H9 (cell line): ENCODE measurements around the gene PIP4P1. TPM values are rescaled to one million over a fixed set of nuclear protein-coding genes. Genes with fewer than 3 reads are reported as not detected.

ENCODE experiments used
- DNase-seq: peaks from one replicate; pipeline ENCODE4 v3.0.0-alpha.2; 2017
- H2AFZ ChIP-seq: one replicate; pipeline ENCODE4 v1.6.1; 2013; ENCODE audit warnings: mild to moderate bottlenecking, low read length, control low read depth, moderate library complexity
- H2AK5ac ChIP-seq: 2 replicates; pipeline ENCODE4 v1.6.1; 2013; ENCODE audit warnings: low read length, control low read depth, mixed read lengths; ENCODE audit not compliant: insufficient read length
- H2BK120ac ChIP-seq: one replicate; pipeline ENCODE4 v1.6.1; 2013; ENCODE audit warnings: low read depth, mild to moderate bottlenecking, low read length, control low read depth, inconsistent platforms; ENCODE audit not compliant: poor library complexity, severe bottlenecking
- H2BK12ac ChIP-seq: 2 replicates; pipeline ENCODE4 v1.6.1; 2013; ENCODE audit warnings: low read length, control low read depth, mixed read lengths, low read depth; ENCODE audit not compliant: insufficient read length
- H2BK15ac ChIP-seq: 2 replicates; pipeline ENCODE4 v1.6.1; 2013; ENCODE audit warnings: low read depth, low read length, control low read depth
- H2BK20ac ChIP-seq: one replicate; pipeline ENCODE4 v1.6.1; 2013; ENCODE audit warnings: low read depth, mild to moderate bottlenecking, low read length, control low read depth, inconsistent platforms; ENCODE audit not compliant: poor library complexity, severe bottlenecking
- H2BK5ac ChIP-seq: 2 replicates; pipeline ENCODE4 v1.6.1; 2013; ENCODE audit warnings: low read length, control low read depth, mixed read lengths; ENCODE audit not compliant: insufficient read length
- H3K14ac ChIP-seq: 2 replicates; pipeline ENCODE4 v1.6.1; 2013; ENCODE audit warnings: low read length, control low read depth; ENCODE audit not compliant: insufficient read depth
- H3K18ac ChIP-seq: 2 replicates; pipeline ENCODE4 v1.6.1; 2013; ENCODE audit warnings: low read depth, mild to moderate bottlenecking, mixed read lengths, low read length, control low read depth; ENCODE audit not compliant: insufficient read length
- H3K23ac ChIP-seq: 2 replicates; pipeline ENCODE4 v1.6.1; 2013; ENCODE audit warnings: low read length, control low read depth, mixed read lengths, low read depth; ENCODE audit not compliant: insufficient read length
- H3K23me2 ChIP-seq: 2 replicates; pipeline ENCODE4 v1.6.1; 2013; ENCODE audit warnings: low read depth, mild to moderate bottlenecking, mixed read lengths, low read length, control low read depth; ENCODE audit not compliant: insufficient read length, poor library complexity, severe bottlenecking
- H3K27ac ChIP-seq: 2 replicates; pipeline ENCODE4 v1.5.1; 2013; ENCODE audit warnings: low read length, control low read depth, mixed read lengths, low read depth; ENCODE audit not compliant: insufficient read length
- H3K27me3 ChIP-seq: 2 replicates; pipeline ENCODE4 v1.6.1; 2013; ENCODE audit warnings: low read length, control low read depth, inconsistent platforms; ENCODE audit not compliant: insufficient read depth
- H3K4ac ChIP-seq: 2 replicates; pipeline ENCODE4 v1.6.1; 2013; ENCODE audit warnings: low read depth, mild to moderate bottlenecking, control low read depth, inconsistent platforms, low read length, moderate library complexity
- H3K4me1 ChIP-seq: 2 replicates; pipeline ENCODE4 v1.6.1; 2013; ENCODE audit warnings: low read length, control low read depth, inconsistent platforms; ENCODE audit not compliant: insufficient read depth
- H3K4me2 ChIP-seq: 2 replicates; pipeline ENCODE4 v1.6.1; 2013; ENCODE audit warnings: low read length, control low read depth, mixed read lengths; ENCODE audit not compliant: insufficient read length, insufficient read depth
- H3K56ac ChIP-seq: 2 replicates; pipeline ENCODE4 v1.6.1; 2013; ENCODE audit warnings: low read depth, mild to moderate bottlenecking, mixed read lengths, low read length, control low read depth; ENCODE audit not compliant: insufficient read length
- H3K79me1 ChIP-seq: 2 replicates; pipeline ENCODE4 v1.6.1; 2013; ENCODE audit warnings: low read depth, mild to moderate bottlenecking, moderate library complexity, low read length, control low read depth, inconsistent platforms; ENCODE audit not compliant: insufficient read depth, poor library complexity, severe bottlenecking
- H3K79me2 ChIP-seq: 2 replicates; pipeline ENCODE4 v1.6.1; 2013; ENCODE audit warnings: low read length, control low read depth, inconsistent platforms; ENCODE audit not compliant: insufficient read depth
- H3K9ac ChIP-seq: 2 replicates; pipeline ENCODE4 v1.6.1; 2013; ENCODE audit warnings: low read length, control low read depth, mixed read lengths; ENCODE audit not compliant: insufficient read length; ENCODE audit errors: extremely low read depth
- H3K9me3 ChIP-seq: one replicate; pipeline ENCODE4 v1.6.1; 2013; ENCODE audit warnings: low read depth, low read length, inconsistent platforms; ENCODE audit not compliant: control insufficient read depth
- H3T11ph ChIP-seq: one replicate; pipeline ENCODE4 v1.6.1; 2013; ENCODE audit warnings: mild to moderate bottlenecking, low read length, control low read depth, inconsistent platforms
- H4K20me1 ChIP-seq: one replicate; pipeline ENCODE4 v1.6.1; 2013; ENCODE audit not compliant: control insufficient read depth, insufficient read length, insufficient read depth
- H4K5ac ChIP-seq: 2 replicates; pipeline ENCODE4 v1.6.1; 2013; ENCODE audit warnings: low read depth, mild to moderate bottlenecking, mixed read lengths, low read length, control low read depth; ENCODE audit not compliant: insufficient read length
- H4K8ac ChIP-seq: replicated peaks from 2 replicates; pipeline ENCODE4 v1.6.1; 2013; ENCODE audit warnings: low read length, control low read depth, mixed read lengths, low read depth; ENCODE audit not compliant: insufficient read length
- H4K91ac ChIP-seq: 2 replicates; pipeline ENCODE4 v1.6.1; 2013; ENCODE audit warnings: low read depth, mild to moderate bottlenecking, moderate library complexity, mixed read lengths, low read length, control low read depth; ENCODE audit not compliant: insufficient read length
- H3K27ac Mint-ChIP-seq, 3 experiments: 2 replicates in 2 of 3; 3 replicates in 1 of 3; pipeline ENCODE4 v1.8.0; 2020 to 2021; ENCODE audit warnings: mixed read lengths in 3 of 3, mild to moderate bottlenecking in 1 of 3, moderate library complexity in 1 of 3
- H3K27me3 Mint-ChIP-seq: 2 replicates; pipeline ENCODE4 v1.8.0; 2021; ENCODE audit warnings: low read depth, mild to moderate bottlenecking, moderate library complexity, mixed read lengths
- H3K36me3 Mint-ChIP-seq, 3 experiments: 2 replicates in 2 of 3; 3 replicates in 1 of 3; pipeline ENCODE4 v1.8.0; 2020 to 2021; ENCODE audit warnings: low read depth in 3 of 3, mixed read lengths in 3 of 3; ENCODE audit not compliant: insufficient read depth in 1 of 3
- H3K4me1 Mint-ChIP-seq, 2 experiments: 2 replicates each; pipeline ENCODE4 v1.8.0; 2020; ENCODE audit warnings: mixed read lengths in 2 of 2
- H3K4me3 Mint-ChIP-seq, 2 experiments: 2 replicates in 1 of 2; 3 replicates in 1 of 2; pipeline ENCODE4 v1.8.0; 2020 to 2021; ENCODE audit warnings: mild to moderate bottlenecking in 2 of 2, mixed read lengths in 2 of 2, moderate library complexity in 1 of 2
- H3K9me3 Mint-ChIP-seq, 2 experiments: 2 replicates in 1 of 2; 3 replicates in 1 of 2; pipeline ENCODE4 v1.8.0; 2020; ENCODE audit warnings: mild to moderate bottlenecking in 2 of 2, mixed read lengths in 2 of 2, moderate library complexity in 1 of 2
- WGBS: extraction: QIAGEN DNeasy Blood & Tissue Kit; methylation state at CpG from one replicate; pipeline ENCODE4 v1.1.7; 2013; ENCODE audit warnings: missing lambda C conversion rate, low lambda C conversion rate, mixed read lengths; ENCODE audit not compliant: insufficient read length; ENCODE audit errors: extremely low coverage; 5-methylcytosine and 5-hydroxymethylcytosine counted together
- total RNA-seq: library from RNA; stranded (reverse); gene quantifications from 2 replicates; pipeline ENCODE4 v1.2.1, GENCODE V29; 2021
- TF ChIP-seq, protein P1 (sequence below): fragments of 200-600 bp; sonication (generic); conservative IDR thresholded peaks from 3 replicates; pipeline ENCODE4 v1.8.0; 2021; ENCODE audit warnings: antibody characterized with exemption, mild to moderate bottlenecking

PIP4P1 gene
- total RNA-seq, 1 experiment from 2014 or later, result 41.6 TPM

DNA sequence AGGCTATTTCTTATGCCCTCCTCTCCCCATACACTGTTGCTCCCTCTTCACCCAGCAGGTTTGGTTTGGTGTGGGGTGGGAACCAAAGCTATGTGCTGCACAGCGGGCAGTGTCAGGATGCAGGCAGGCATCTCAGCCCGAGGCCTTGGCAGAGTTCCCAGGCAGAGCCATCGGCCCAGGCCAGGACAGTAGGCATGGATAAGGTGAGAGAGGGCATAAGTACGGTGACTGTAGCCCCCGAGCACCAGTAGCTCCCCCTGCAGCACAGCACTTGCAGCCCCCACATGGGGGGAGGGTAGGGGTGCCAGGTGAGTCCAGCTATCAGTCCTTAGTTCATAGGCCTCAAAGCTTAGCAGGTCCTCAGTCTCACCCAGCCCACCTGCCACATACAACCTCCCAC, 32.4 kb downstream of the PIP4P1 start:
- H3K9ac ChIP-seq, result no peak overlapping the region
- peaks cover 9% of the 10 kb centered on the region; the same call in 1 of the 2 replicates for H3K4me1 ChIP-seq
- H2BK15ac ChIP-seq, result no peak overlapping the region
- H2BK120ac ChIP-seq, result no peak overlapping the region
- no peak overlapping the region for H3K23ac ChIP-seq
- no peak overlapping the region for H2BK12ac ChIP-seq
- no peaks in the 10 kb centered on the region for H4K20me1 ChIP-seq
- H3K9me3 ChIP-seq, result no peaks in the 10 kb centered on the region
- H3T11ph ChIP-seq, result no peak overlapping the region
- no peak overlapping the region for H4K5ac ChIP-seq
- H3K27ac ChIP-seq, result no peak overlapping the region
- H2BK5ac ChIP-seq, result no peak overlapping the region
- no peaks in the 10 kb centered on the region for H3K27me3 ChIP-seq
- no peak overlapping the region for H2BK20ac ChIP-seq
- no CpG with 5 or more reads among the region's 5 CpGs for WGBS
- H3K9me3 Mint-ChIP-seq, result no peaks in the 10 kb centered on the region
- no peak overlapping the region; a peak in 1 of 7 replicates for H3K27ac Mint-ChIP-seq
- H3K79me2 ChIP-seq, result no peaks in the 10 kb centered on the region
- no peak overlapping the region for H2AFZ ChIP-seq
- H4K91ac ChIP-seq, result no peak overlapping the region
- no peak overlapping the region for H2AK5ac ChIP-seq
- H3K4me2 ChIP-seq, result no peak overlapping the region
- no peaks in the 10 kb centered on the region for H3K27me3 Mint-ChIP-seq
- H3K18ac ChIP-seq, result no peak overlapping the region
- TF ChIP-seq, protein P1, sequence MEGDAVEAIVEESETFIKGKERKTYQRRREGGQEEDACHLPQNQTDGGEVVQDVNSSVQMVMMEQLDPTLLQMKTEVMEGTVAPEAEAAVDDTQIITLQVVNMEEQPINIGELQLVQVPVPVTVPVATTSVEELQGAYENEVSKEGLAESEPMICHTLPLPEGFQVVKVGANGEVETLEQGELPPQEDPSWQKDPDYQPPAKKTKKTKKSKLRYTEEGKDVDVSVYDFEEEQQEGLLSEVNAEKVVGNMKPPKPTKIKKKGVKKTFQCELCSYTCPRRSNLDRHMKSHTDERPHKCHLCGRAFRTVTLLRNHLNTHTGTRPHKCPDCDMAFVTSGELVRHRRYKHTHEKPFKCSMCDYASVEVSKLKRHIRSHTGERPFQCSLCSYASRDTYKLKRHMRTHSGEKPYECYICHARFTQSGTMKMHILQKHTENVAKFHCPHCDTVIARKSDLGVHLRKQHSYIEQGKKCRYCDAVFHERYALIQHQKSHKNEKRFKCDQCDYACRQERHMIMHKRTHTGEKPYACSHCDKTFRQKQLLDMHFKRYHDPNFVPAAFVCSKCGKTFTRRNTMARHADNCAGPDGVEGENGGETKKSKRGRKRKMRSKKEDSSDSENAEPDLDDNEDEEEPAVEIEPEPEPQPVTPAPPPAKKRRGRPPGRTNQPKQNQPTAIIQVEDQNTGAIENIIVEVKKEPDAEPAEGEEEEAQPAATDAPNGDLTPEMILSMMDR, result no peak
- H3K4me3 Mint-ChIP-seq, result no peak overlapping the region
- peaks cover 10 to 11% of the 10 kb centered on the region in 2 experiments for H3K4me1 Mint-ChIP-seq
- no peaks in the 10 kb centered on the region for H3K79me1 ChIP-seq
- H3K36me3 Mint-ChIP-seq, result no peaks in the 10 kb centered on the region
- no peak overlapping the region for H3K4ac ChIP-seq
- H3K23me2 ChIP-seq, result no peaks in the 10 kb centered on the region
- no peak for DNase-seq
- H4K8ac ChIP-seq, result no peak overlapping the region
- H3K56ac ChIP-seq, result no peak overlapping the region
- H3K14ac ChIP-seq, result no peak overlapping the region
